Measurements from ENCODE around the gene CCNI. TPM values are rescaled to one million over a fixed set of nuclear protein-coding genes. Genes with fewer than 3 reads are reported as not detected.

The CCNI gene
- total RNA-seq, 1 donor from 2014 or later = 511 TPM

DNA sequence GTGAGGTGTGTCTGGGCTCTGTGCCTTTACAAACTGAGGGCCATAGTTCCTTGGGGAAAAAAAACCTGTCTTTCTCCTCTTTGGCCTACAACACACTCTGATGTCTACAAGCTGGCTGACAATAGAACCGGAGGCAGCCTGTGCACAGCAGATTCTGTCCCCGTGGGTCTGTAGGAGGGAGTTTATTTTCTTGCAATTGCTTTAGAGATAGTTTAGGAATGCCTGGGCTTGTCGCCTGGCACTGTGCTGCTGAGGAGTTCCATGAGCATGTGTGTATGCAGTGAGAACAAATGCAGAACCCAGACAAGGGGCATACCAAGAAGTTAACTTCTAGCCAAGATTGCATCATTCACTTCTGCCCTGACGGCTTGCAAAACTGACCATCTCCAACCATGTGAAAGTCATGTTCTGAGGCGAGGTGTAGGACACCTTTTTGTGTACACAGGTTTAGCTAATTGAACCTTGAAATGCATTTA is 54.1 kb downstream of the CCNI start:
- Histone ChIP-seq H3K36me3 (peaks cover 9% of the 10 kb centered on the region), H3K9me3 (ENCODE audit: low read depth) (no peaks in the 10 kb centered on the region), H4K20me1 (ENCODE audit: low read depth) (no peaks in the 10 kb centered on the region), H3K4me1 (peaks cover 16% of the 10 kb centered on the region), H3K27me3 (no peaks in the 10 kb centered on the region), H3K4me2 (no peak overlapping the region), H2AFZ (replicated peaks) (no peak overlapping the region), H3K9ac (no peak overlapping the region), H3F3A (ENCODE audit: low read depth) (peaks cover 19% of the 10 kb centered on the region), H3K79me2 (ENCODE audit: low read depth) (no peaks in the 10 kb centered on the region), H3K27ac (peak overlapping the region; percentile 74), H3K4me3 (no peak overlapping the region)
- peaks cover 20% of the 10 kb centered on the region for H3K4me1 Mint-ChIP-seq
- H3K4me3 Mint-ChIP-seq = no peak overlapping the region
- peaks cover 59% of the 10 kb centered on the region for H3K36me3 Mint-ChIP-seq
- TF ChIP-seq EZH2 (IDR thresholded peaks at IDR 0.05) = no peak
- TF ChIP-seq, protein P1, sequence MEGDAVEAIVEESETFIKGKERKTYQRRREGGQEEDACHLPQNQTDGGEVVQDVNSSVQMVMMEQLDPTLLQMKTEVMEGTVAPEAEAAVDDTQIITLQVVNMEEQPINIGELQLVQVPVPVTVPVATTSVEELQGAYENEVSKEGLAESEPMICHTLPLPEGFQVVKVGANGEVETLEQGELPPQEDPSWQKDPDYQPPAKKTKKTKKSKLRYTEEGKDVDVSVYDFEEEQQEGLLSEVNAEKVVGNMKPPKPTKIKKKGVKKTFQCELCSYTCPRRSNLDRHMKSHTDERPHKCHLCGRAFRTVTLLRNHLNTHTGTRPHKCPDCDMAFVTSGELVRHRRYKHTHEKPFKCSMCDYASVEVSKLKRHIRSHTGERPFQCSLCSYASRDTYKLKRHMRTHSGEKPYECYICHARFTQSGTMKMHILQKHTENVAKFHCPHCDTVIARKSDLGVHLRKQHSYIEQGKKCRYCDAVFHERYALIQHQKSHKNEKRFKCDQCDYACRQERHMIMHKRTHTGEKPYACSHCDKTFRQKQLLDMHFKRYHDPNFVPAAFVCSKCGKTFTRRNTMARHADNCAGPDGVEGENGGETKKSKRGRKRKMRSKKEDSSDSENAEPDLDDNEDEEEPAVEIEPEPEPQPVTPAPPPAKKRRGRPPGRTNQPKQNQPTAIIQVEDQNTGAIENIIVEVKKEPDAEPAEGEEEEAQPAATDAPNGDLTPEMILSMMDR (IDR thresholded peaks at IDR 0.05) = no peak
- no peak overlapping the region for H3K27ac Mint-ChIP-seq
- H3K27me3 Mint-ChIP-seq (ENCODE audit: insufficient read depth, low read depth) = no peaks in the 10 kb centered on the region
- no peaks in the 10 kb centered on the region for H3K9me3 Mint-ChIP-seq
- no peak for DNase-seq (ENCODE audit: low spot score)

DNA sequence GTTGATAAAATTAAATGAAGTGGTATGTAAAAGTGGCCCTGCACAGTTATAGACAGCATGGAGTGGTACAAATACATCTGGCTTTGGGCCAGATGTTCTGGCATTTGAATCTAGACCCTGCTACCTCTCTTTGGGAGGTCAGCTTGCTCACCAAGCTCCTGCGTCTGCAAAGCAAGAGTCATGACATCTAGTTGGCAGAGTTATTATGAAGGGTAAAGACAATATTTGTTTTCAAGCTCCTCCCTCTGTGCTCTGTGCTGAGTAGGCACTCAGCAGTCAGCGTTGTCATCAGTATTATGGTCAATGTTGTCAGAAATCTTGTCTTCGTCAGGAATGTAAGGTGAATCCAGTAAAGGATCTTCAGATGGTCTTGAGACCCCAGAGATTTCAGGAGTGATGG is 55.8 kb downstream of the CCNI start:
- Histone ChIP-seq H3K36me3 (peaks cover 9% of the 10 kb centered on the region), H4K20me1 (ENCODE audit: low read depth) (no peaks in the 10 kb centered on the region)
- peaks cover 22% of the 10 kb centered on the region for H3K4me1 Mint-ChIP-seq

DNA sequence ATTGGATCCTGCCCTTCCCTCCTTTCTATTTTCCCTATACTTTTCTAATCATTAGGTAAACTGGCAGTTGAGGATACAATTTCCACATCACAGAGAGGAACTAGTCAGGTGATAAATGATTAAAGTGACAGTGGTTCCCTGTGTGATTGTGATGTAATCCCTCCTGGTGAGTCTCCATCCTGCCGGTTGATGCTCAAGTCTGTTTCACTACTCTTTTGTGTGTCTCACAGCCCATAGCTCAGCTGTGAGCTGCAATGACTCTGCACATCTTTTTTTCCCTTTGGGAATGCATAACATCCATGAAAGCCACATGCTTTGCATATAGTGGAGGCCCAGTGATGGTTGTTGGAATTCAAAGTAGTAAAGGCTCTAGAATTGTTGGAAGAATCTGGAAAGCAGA is 60.4 kb downstream of the CCNI start:
- Mint-ChIP-seq H3K4me1 (peaks cover 6% of the 10 kb centered on the region), H3K9me3 (no peaks in the 10 kb centered on the region), H3K4me3 (no peak overlapping the region), H3K36me3 (peaks cover 52% of the 10 kb centered on the region), H3K27me3 (ENCODE audit: insufficient read depth, low read depth) (no peaks in the 10 kb centered on the region), H3K27ac (peak overlapping the region; percentile 1)
- Histone ChIP-seq H3F3A (ENCODE audit: low read depth) (no peaks in the 10 kb centered on the region), H3K36me3 (peaks cover 9% of the 10 kb centered on the region), H3K4me3 (no peak overlapping the region), H3K27ac (no peak overlapping the region), H3K4me2 (no peak overlapping the region), H3K79me2 (ENCODE audit: low read depth) (no peaks in the 10 kb centered on the region), H3K27me3 (no peaks in the 10 kb centered on the region), H3K9ac (no peak overlapping the region), H2AFZ (replicated peaks) (no peak overlapping the region), H4K20me1 (ENCODE audit: low read depth) (no peaks in the 10 kb centered on the region), H3K9me3 (ENCODE audit: low read depth) (no peaks in the 10 kb centered on the region), H3K4me1 (no peaks in the 10 kb centered on the region)
- TF ChIP-seq, protein P1 (IDR thresholded peaks at IDR 0.05) = no peak
- TF ChIP-seq EZH2 (IDR thresholded peaks at IDR 0.05) (no peak), EZH2phosphoT487 (IDR thresholded peaks at IDR 0.05) (no peak)
- DNase-seq (ENCODE audit: low spot score) = no peak

More for the DNA sequence above, 55.8 kb downstream of the CCNI start:
- no peak overlapping the region for H3K9ac ChIP-seq
- Mint-ChIP-seq H3K9me3 (no peaks in the 10 kb centered on the region), H3K4me3 (no peak overlapping the region), H3K27ac (no peak overlapping the region), H3K36me3 (peaks cover 60% of the 10 kb centered on the region), H3K27me3 (ENCODE audit: insufficient read depth, low read depth) (no peaks in the 10 kb centered on the region)
- no peak overlapping the region for H3K27ac ChIP-seq
- H3K4me3 ChIP-seq = no peak overlapping the region
- no peak for DNase-seq (ENCODE audit: low spot score)
- no peaks in the 10 kb centered on the region for H3K79me2 ChIP-seq (ENCODE audit: low read depth)
- H2AFZ ChIP-seq (replicated peaks) = no peak overlapping the region
- H3K27me3 ChIP-seq = no peaks in the 10 kb centered on the region
- H3K9me3 ChIP-seq (ENCODE audit: low read depth) = no peaks in the 10 kb centered on the region
- TF ChIP-seq EZH2 (IDR thresholded peaks at IDR 0.05) (no peak), EZH2phosphoT487 (IDR thresholded peaks at IDR 0.05) (no peak)
- TF ChIP-seq, protein P1 (IDR thresholded peaks at IDR 0.05) = no peak
- peaks cover 19% of the 10 kb centered on the region for H3F3A ChIP-seq (ENCODE audit: low read depth)
- no peak overlapping the region for H3K4me2 ChIP-seq
- peaks cover 16% of the 10 kb centered on the region for H3K4me1 ChIP-seq

Data from neural progenitor cell (in vitro differentiated cells).